ENCODE results near the gene AZIN2.

- TF ChIP-seq EZH2 (IDR thresholded peaks at IDR 0.05; ENCODE audit: borderline replicate concordance, low read length) (no peak), CTCF (conservative IDR thresholded peaks at IDR 0.05 in 1 of 2, IDR thresholded peaks at IDR 0.05 in 1 of 2; ENCODE audit: extremely low read depth in 1 of 2, insufficient read depth in 1 of 2, low read depth in 1 of 2, low read length in 2 of 2) (no peak)
Observed at GRCh38 chr1:33131191-33131590, 50.2 kb downstream of the AZIN2 start.

All from mammary epithelial cell (primary cell).